B cell (primary cell): ENCODE results near the gene ZIC4. TPM values are rescaled to one million over a fixed set of nuclear protein-coding genes. Genes with fewer than 3 reads are reported as not detected.

Experiments used
- ATAC-seq: fragments of 200-7000 bp; cut with Tn5 transposase; one replicate; pipeline ENCODE4 v1.10.0; 2021; ENCODE audit warnings: low read depth, mild to moderate bottlenecking, moderate number of reproducible peaks, moderate library complexity
- CTCF ChIA-PET: fragments of 350-600 bp; sonication (Branson Sonifier 250); formaldehyde crosslinking; loops from one replicate; lab custom pipeline; 2021; ENCODE audit warnings: antibody characterized with exemption, inconsistent platforms; lab: Charles Lee
- POLR2A ChIA-PET: fragments of 350-600 bp; sonication (Branson Sonifier 250); formaldehyde crosslinking; loops from one replicate; lab custom pipeline; 2021; ENCODE audit warnings: antibody characterized with exemption; lab: Charles Lee
- DNase-seq: peaks from one replicate; pipeline ENCODE4 v3.0.0; 2013
- H2AFZ ChIP-seq: 2 replicates; pipeline ENCODE4 v1.6.1; 2012; ENCODE audit warnings: mild to moderate bottlenecking, low read depth, low read length; ENCODE audit not compliant: insufficient read depth, poor library complexity, severe bottlenecking
- H3K27ac ChIP-seq, 2 donors: 1 replicate in 1 of 2; 2 replicates in 1 of 2; pipeline ENCODE4 v1.5.1; 2012 to 2013; ENCODE audit warnings: low read length in 2 of 2, mild to moderate bottlenecking in 2 of 2, moderate library complexity in 1 of 2
- H3K27me3 ChIP-seq, 4 experiments: fragments of 200-600 bp in 1 of 4; sonication (generic) in 1 of 4; replicated peaks in 1 of 4; 1 replicate in 2 of 4; 2 replicates in 2 of 4; pipeline versions ENCODE4 v1.6.1 to v1.7.0; 2013 to 2016; ENCODE audit warnings: low read length in 3 of 4, mild to moderate bottlenecking in 2 of 4, mixed read lengths in 1 of 4, moderate library complexity in 1 of 4; ENCODE audit not compliant: insufficient read depth in 4 of 4, control insufficient read depth in 3 of 4; ENCODE audit errors: control extremely low read depth in 1 of 4
- H3K36me3 ChIP-seq, 2 experiments: replicated peaks in 1 of 2; 1 replicate in 1 of 2; 2 replicates in 1 of 2; pipeline versions ENCODE4 v1.6.1 to v1.7.1; 2013; ENCODE audit warnings: low read length in 1 of 2; ENCODE audit not compliant: insufficient read depth in 2 of 2, control insufficient read depth in 1 of 2; ENCODE audit errors: control extremely low read depth in 1 of 2, extremely low read depth in 1 of 2
- H3K4me1 ChIP-seq, 2 donors: fragments of 200-600 bp in 1 of 2; sonication (generic) in 1 of 2; 1 replicate in 1 of 2; 2 replicates in 1 of 2; pipeline versions ENCODE4 v1.5.1 to v1.6.1; 2013 to 2017; ENCODE audit warnings: low read length in 2 of 2; ENCODE audit not compliant: control insufficient read depth in 2 of 2, insufficient read depth in 2 of 2
- H3K4me2 ChIP-seq: replicated peaks from 2 replicates; pipeline ENCODE3; 2012; ENCODE audit warnings: mild to moderate bottlenecking, low read depth, low read length; ENCODE audit not compliant: poor library complexity, severe bottlenecking
- H3K4me3 ChIP-seq, 5 experiments: fragments of 200-600 bp in 1 of 5; sonication (generic) in 1 of 5; 1 replicate in 3 of 5; 2 replicates in 2 of 5; pipeline versions ENCODE4 v1.5.1 to v1.7.0; 2011 to 2016; ENCODE audit warnings: low read length in 4 of 5, mild to moderate bottlenecking in 4 of 5, low read depth in 2 of 5, control low read depth in 1 of 5, moderate library complexity in 1 of 5; ENCODE audit not compliant: insufficient read depth in 1 of 5; ENCODE audit errors: control extremely low read depth in 1 of 5, extremely low read depth in 1 of 5
- H3K79me2 ChIP-seq: fragments of 200-600 bp; sonication (generic); one replicate; pipeline ENCODE4 v1.6.0; 2016; ENCODE audit warnings: low read length; ENCODE audit not compliant: control insufficient read depth, insufficient read depth
- H3K9ac ChIP-seq: fragments of 200-600 bp; sonication (generic); 2 replicates; pipeline ENCODE4 v1.6.1; 2017; ENCODE audit warnings: mild to moderate bottlenecking, low read length, moderate library complexity
- H3K9me3 ChIP-seq, 3 donors: one replicate each; pipeline versions ENCODE4 v1.6.1 to v1.7.1; 2013; ENCODE audit warnings: low read length in 2 of 3; ENCODE audit not compliant: control insufficient read depth in 2 of 3, insufficient read depth in 1 of 3; ENCODE audit errors: control extremely low read depth in 1 of 3
- H4K20me1 ChIP-seq: 2 replicates; pipeline ENCODE4 v1.6.0; 2012; ENCODE audit warnings: mild to moderate bottlenecking, low read length; ENCODE audit not compliant: insufficient read depth, control insufficient read depth, poor library complexity, severe bottlenecking
- H3K27ac Mint-ChIP-seq: one replicate; pipeline ENCODE4 v1.8.0; 2021; ENCODE audit warnings: mixed read lengths
- H3K27me3 Mint-ChIP-seq: one replicate; pipeline ENCODE4 v1.8.0; 2021; ENCODE audit warnings: mixed read lengths
- H3K4me1 Mint-ChIP-seq: one replicate; pipeline ENCODE4 v1.8.0; 2021; ENCODE audit warnings: mixed read lengths
- H3K4me3 Mint-ChIP-seq: one replicate; pipeline ENCODE4 v1.8.0; 2021; ENCODE audit warnings: mixed read lengths
- H3K9me3 Mint-ChIP-seq: one replicate; pipeline ENCODE4 v1.8.0; 2022; ENCODE audit warnings: mixed read lengths; ENCODE audit not compliant: insufficient read depth
- EZH2 ChIP-seq: IDR thresholded peaks from 2 replicates; pipeline ENCODE4 v1.6.1; 2012; ENCODE audit warnings: borderline replicate concordance, low read depth, mild to moderate bottlenecking, moderate library complexity, low read length; ENCODE audit not compliant: insufficient read depth, poor library complexity, severe bottlenecking
- WGBS: methylation state at CpG from one replicate; pipeline ENCODE4 v1.1.5; 2013; ENCODE audit warnings: missing lambda C conversion rate; ENCODE audit not compliant: insufficient coverage; 5-methylcytosine and 5-hydroxymethylcytosine counted together
- intact Hi-C: fragments of 100-400 bp; cut with micrococcal nuclease; formaldehyde crosslinking; loops from one replicate; pipeline ENCODE4 v1.10.0; 2022
- polyA plus RNA-seq: library from polyadenylated mRNA; depleted of rRNA; stranded (reverse); fragments of >200 nt; gene quantifications from 2 replicates; pipeline ENCODE4 v1.2.3, GENCODE V29; 2012
- total RNA-seq, 2 donors: library from RNA; stranded (reverse); fragments of 120-200 nt in 1 of 2; gene quantifications; 1 replicate in 1 of 2; 2 replicates in 1 of 2; pipeline versions ENCODE4 v1.2.3 to v1.2.4, GENCODE V29; 2013 to 2022
- TF ChIP-seq, protein P1 (sequence below): fragments of 200-600 bp; IDR thresholded peaks from one replicate; pipeline ENCODE4 v1.8.0; 2022; ENCODE audit warnings: antibody characterized with exemption, mild to moderate bottlenecking

The ZIC4 gene
- total and polyA plus RNA-seq, 2 donors (not counting 1 experiment from before 2014, with no cell fraction given) = not detected

DNA sequence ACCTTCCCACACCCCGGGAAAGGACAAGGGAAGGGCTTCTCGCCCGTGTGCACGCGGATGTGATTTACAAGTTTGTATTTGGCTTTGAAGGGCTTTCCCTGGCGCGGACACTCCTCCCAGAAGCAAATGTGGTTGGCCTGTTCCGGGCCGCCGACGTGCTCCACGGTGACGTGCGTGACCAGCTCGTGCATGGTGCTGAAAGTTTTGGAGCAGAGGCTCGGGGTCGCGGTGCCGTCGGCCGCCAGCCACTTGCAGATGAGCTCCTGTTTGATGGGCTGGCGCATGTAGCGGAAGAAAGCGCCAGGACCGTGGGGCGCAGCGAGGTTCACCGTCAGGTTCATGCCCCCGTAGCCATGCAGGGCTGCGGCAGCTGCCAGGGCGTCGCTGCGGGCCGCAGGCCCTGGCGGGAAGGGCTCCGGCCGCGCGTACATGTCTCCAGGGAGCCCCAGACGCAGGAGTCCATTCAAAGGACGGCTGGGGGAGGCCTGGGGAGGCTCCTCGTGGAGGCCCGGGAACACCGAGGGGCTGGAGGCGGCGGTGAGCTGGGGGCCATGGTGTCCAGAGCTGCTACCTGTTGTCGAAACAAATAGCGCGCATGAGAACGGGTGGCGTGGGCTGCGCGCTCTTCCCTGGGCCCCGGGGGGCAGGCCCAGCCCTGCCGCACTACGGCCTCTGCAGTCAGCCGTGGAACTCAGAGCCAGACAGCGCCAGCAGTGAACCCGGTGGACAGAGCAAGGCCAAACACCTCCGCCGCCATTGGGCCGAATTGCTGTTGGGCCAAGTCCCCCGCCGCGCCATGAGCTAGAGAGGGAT lies 10.2 kb downstream of the ZIC4 start:
- no peak for DNase-seq
- CTCF ChIA-PET = no interaction called here
- no peaks in the 10 kb centered on the region for H3K79me2 ChIP-seq
- WGBS = 18% methylated on average over 65 of the region's 65 CpGs
- H2AFZ ChIP-seq = no peak overlapping the region
- peaks cover 0 to 60% (median 1%) of the 10 kb centered on the region in 3 donors for H3K9me3 ChIP-seq
- intact Hi-C loops = no loop called here
- no peak overlapping the region for H3K4me3 Mint-ChIP-seq
- POLR2A ChIA-PET = no interaction called here
- H3K27ac ChIP-seq = no peak overlapping the region
- H3K4me1 Mint-ChIP-seq = peaks cover 1% of the 10 kb centered on the region
- no peak overlapping the region for H3K4me3 ChIP-seq
- TF ChIP-seq EZH2 = no peak
- TF ChIP-seq, protein P1, sequence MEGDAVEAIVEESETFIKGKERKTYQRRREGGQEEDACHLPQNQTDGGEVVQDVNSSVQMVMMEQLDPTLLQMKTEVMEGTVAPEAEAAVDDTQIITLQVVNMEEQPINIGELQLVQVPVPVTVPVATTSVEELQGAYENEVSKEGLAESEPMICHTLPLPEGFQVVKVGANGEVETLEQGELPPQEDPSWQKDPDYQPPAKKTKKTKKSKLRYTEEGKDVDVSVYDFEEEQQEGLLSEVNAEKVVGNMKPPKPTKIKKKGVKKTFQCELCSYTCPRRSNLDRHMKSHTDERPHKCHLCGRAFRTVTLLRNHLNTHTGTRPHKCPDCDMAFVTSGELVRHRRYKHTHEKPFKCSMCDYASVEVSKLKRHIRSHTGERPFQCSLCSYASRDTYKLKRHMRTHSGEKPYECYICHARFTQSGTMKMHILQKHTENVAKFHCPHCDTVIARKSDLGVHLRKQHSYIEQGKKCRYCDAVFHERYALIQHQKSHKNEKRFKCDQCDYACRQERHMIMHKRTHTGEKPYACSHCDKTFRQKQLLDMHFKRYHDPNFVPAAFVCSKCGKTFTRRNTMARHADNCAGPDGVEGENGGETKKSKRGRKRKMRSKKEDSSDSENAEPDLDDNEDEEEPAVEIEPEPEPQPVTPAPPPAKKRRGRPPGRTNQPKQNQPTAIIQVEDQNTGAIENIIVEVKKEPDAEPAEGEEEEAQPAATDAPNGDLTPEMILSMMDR = no peak
- H4K20me1 ChIP-seq = no peaks in the 10 kb centered on the region
- no peak overlapping the region for H3K9ac ChIP-seq
- ATAC-seq = no peak
- peaks cover 0 to 78% (median 38%) of the 10 kb centered on the region in 4 experiments for H3K27me3 ChIP-seq
- H3K9me3 Mint-ChIP-seq = no peaks in the 10 kb centered on the region
- no peak overlapping the region for H3K4me2 ChIP-seq
- no peak overlapping the region for H3K27ac Mint-ChIP-seq
- H3K4me1 ChIP-seq = no peaks in the 10 kb centered on the region
- peaks cover 59% of the 10 kb centered on the region for H3K27me3 Mint-ChIP-seq
- no peaks in the 10 kb centered on the region for H3K36me3 ChIP-seq

DNA sequence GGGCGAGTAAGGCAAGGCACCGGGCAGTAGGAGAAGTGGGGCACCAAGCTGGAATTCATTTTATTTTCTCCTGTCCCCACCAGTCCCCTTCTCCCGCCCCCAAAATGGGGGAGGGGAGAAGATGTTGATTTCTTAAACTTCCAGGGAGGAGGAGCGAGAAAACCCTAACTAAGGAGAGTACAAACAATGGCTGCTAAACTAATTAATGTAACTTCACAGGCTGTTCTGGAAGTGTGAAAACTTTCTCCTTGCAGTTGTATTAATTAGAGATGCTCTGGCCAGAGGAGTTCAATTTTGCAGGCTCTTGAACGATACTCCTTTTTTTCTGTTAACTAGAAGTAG lies 11.5 kb downstream of the ZIC4 start:
- peaks cover 63% of the 10 kb centered on the region for H3K27me3 Mint-ChIP-seq
- Histone ChIP-seq H3K36me3 (no peaks in the 10 kb centered on the region), H3K9me3 (peaks cover 1 to 71% (median 2%) of the 10 kb centered on the region in 3 donors), H3K27me3 (peaks cover 0 to 79% (median 34%) of the 10 kb centered on the region in 4 experiments), H3K79me2 (no peaks in the 10 kb centered on the region), H3K27ac (no peak overlapping the region), H3K4me3 (no peak overlapping the region), H2AFZ (no peak overlapping the region), H3K9ac (no peak overlapping the region), H3K4me2 (no peak overlapping the region), H3K4me1 (no peaks in the 10 kb centered on the region), H4K20me1 (no peaks in the 10 kb centered on the region)
- POLR2A ChIA-PET = no interaction called here
- ATAC-seq (no peak), DNase-seq (no peak)
- no CpG with 5 or more reads among the region's 5 CpGs for WGBS
- intact Hi-C loops = no loop called here
- H3K27ac Mint-ChIP-seq = no peak overlapping the region
- H3K4me1 Mint-ChIP-seq = peaks cover 1% of the 10 kb centered on the region
- no peak overlapping the region for H3K4me3 Mint-ChIP-seq
- TF ChIP-seq, protein P1 = no peak
- TF ChIP-seq EZH2 = no peak
- CTCF ChIA-PET = no interaction called here
- no peaks in the 10 kb centered on the region for H3K9me3 Mint-ChIP-seq
